Endothelial cell of umbilical vein (primary cell): ENCODE measurements around the gene SLC29A3. TPM values are rescaled to one million over a fixed set of nuclear protein-coding genes. Genes with fewer than 3 reads are reported as not detected.

Source experiments
- BruUV-seq: library from RNA; stranded (reverse); fragments of 400-500 nt; replicated peaks from 2 replicates; lab custom pipeline; 2021; lab: Mats Ljungman, UMichigan
- CTCF ChIA-PET: fragments of 300-600, 350-600 bp; sonication (Branson Sonifier 250); formaldehyde crosslinking; loops from one replicate; lab custom pipeline; 2021; ENCODE audit warnings: antibody characterized with exemption, inconsistent platforms; lab: Charles Lee
- POLR2A ChIA-PET: fragments of 300-600, 350-600 bp; sonication (Branson Sonifier 250); formaldehyde crosslinking; loops from one replicate; lab custom pipeline; 2021; ENCODE audit warnings: antibody characterized with exemption, inconsistent platforms; lab: Charles Lee
- DNase-seq: peaks from one replicate; pipeline ENCODE4 v3.0.0-alpha.2; 2011; ENCODE audit warnings: low read depth, low spot score
- FAIRE-seq: peaks from 2 replicates; lab custom pipeline; 2011; peaks lifted over from hg19 to GRCh38; lab: Jason Lieb, UNC
- H2AFZ ChIP-seq: 2 replicates; pipeline ENCODE4 v1.6.0; 2012; ENCODE audit warnings: low read depth, low read length, control low read depth, inconsistent platforms
- H3K27ac ChIP-seq: 2 replicates; pipeline ENCODE4 v1.5.1; 2011; ENCODE audit warnings: low read depth, mild to moderate bottlenecking, control low read depth, low read length, moderate library complexity; ENCODE audit not compliant: insufficient read depth
- H3K27me3 ChIP-seq, 2 experiments: 2 replicates each; pipeline versions ENCODE4 v1.6.0 to v1.6.1; 2011; ENCODE audit warnings: low read length in 2 of 2, mixed read lengths in 1 of 2; ENCODE audit not compliant: control insufficient read depth in 2 of 2, insufficient read depth in 2 of 2
- H3K36me3 ChIP-seq, 2 experiments: 2 replicates in 1 of 2; 3 replicates in 1 of 2; pipeline ENCODE4 v1.5.1; 2011; ENCODE audit warnings: low read length in 2 of 2, mild to moderate bottlenecking in 1 of 2, moderate library complexity in 1 of 2; ENCODE audit not compliant: control insufficient read depth in 2 of 2, insufficient read depth in 2 of 2; ENCODE audit errors: extremely low read depth in 1 of 2
- H3K4me1 ChIP-seq: 3 replicates; pipeline ENCODE4 v1.5.1; 2011; ENCODE audit warnings: mild to moderate bottlenecking, low read length; ENCODE audit not compliant: control insufficient read depth, insufficient read depth; ENCODE audit errors: extremely low read depth
- H3K4me2 ChIP-seq: 2 replicates; pipeline ENCODE4 v1.6.1; 2011; ENCODE audit warnings: low read length, control low read depth, mixed read lengths; ENCODE audit not compliant: insufficient read depth
- H3K4me3 ChIP-seq, 3 experiments: fragments of 200-600 bp in 1 of 3; sonication (generic), shearing (Covaris generic) in 1 of 3; replicated peaks in 1 of 3; 2 replicates each; pipeline ENCODE4 v1.5.1; 2011 to 2016; ENCODE audit warnings: control low read depth in 3 of 3, low read length in 3 of 3, mild to moderate bottlenecking in 2 of 3, inconsistent platforms in 1 of 3, low read depth in 1 of 3, moderate library complexity in 1 of 3; ENCODE audit not compliant: insufficient read depth in 1 of 3
- H3K79me2 ChIP-seq: 2 replicates; pipeline ENCODE4 v1.6.0; 2012; ENCODE audit warnings: low read length, inconsistent platforms; ENCODE audit not compliant: control insufficient read depth, insufficient read depth
- H3K9ac ChIP-seq: replicated peaks from 2 replicates; pipeline ENCODE3; 2011; ENCODE audit warnings: low read length, control low read depth; ENCODE audit not compliant: insufficient read depth; ENCODE audit errors: extremely low read depth
- H3K9me1 ChIP-seq: replicated peaks from 3 replicates; pipeline ENCODE4 v1.6.0; 2011; ENCODE audit warnings: mild to moderate bottlenecking, low read length; ENCODE audit not compliant: control insufficient read depth, insufficient read depth; ENCODE audit errors: extremely low read depth
- H3K9me3 ChIP-seq: replicated peaks from 2 replicates; pipeline ENCODE4 v1.5.1; 2012; ENCODE audit warnings: low read length, inconsistent platforms; ENCODE audit not compliant: control insufficient read depth, insufficient read depth
- H4K20me1 ChIP-seq: replicated peaks from 2 replicates; pipeline ENCODE3; 2011; ENCODE audit warnings: mild to moderate bottlenecking, low read length; ENCODE audit not compliant: control insufficient read depth, insufficient read depth; ENCODE audit errors: extremely low read depth
- CTCF ChIP-seq, 2 donors: IDR thresholded peaks; 1 replicate in 1 of 2; 2 replicates in 1 of 2; pipeline ENCODE4 v1.5.1; 2011; ENCODE audit warnings: low read length in 2 of 2, mild to moderate bottlenecking in 2 of 2, moderate library complexity in 2 of 2, control low read depth in 1 of 2, inconsistent platforms in 1 of 2, low read depth in 1 of 2; ENCODE audit not compliant: insufficient read depth in 1 of 2; ENCODE audit errors: extremely low read depth in 1 of 2
- FOS ChIP-seq: IDR thresholded peaks from 2 replicates; pipeline ENCODE4 v1.6.1; 2011; ENCODE audit warnings: mild to moderate bottlenecking, low read length, moderate library complexity, borderline replicate concordance; ENCODE audit not compliant: insufficient read depth
- JUN ChIP-seq: IDR thresholded peaks from 2 replicates; pipeline ENCODE4 v1.6.1; 2011; ENCODE audit warnings: borderline replicate concordance, low read depth; ENCODE audit not compliant: insufficient read length, insufficient read depth
- MAX ChIP-seq: IDR thresholded peaks from 2 replicates; pipeline ENCODE4 v1.6.1; 2011; ENCODE audit not compliant: insufficient read depth, insufficient read length
- POLR2AphosphoS5 ChIP-seq: IDR thresholded peaks from 2 replicates; pipeline ENCODE4 v1.6.1; 2012; ENCODE audit warnings: low read depth, mild to moderate bottlenecking, control low read depth, low read length, moderate library complexity; ENCODE audit not compliant: insufficient read depth
- dilution Hi-C: fragments of 300-500 bp; cut with MboI; formaldehyde crosslinking; loops from one replicate; pipeline ENCODE4 v1.15.0; 2019; ENCODE audit warnings: low sequenced_read_pairs; ENCODE audit not compliant: extremely low pct_ligation_motif_present
- intact Hi-C: fragments of 100-400 bp; cut with micrococcal nuclease; formaldehyde crosslinking; loops from one replicate; pipeline ENCODE4 v1.10.0; 2022
- polyA plus RNA-seq, 4 experiments: library from polyadenylated mRNA; depleted of rRNA in 3 of 4; stranded (reverse) in 3 of 4; unstranded in 1 of 4; fragments of >200 nt; gene quantifications; 2 replicates each; pipeline versions ENCODE4 v1.2.1 to v1.2.3, GENCODE V29; 2011 to 2012; ENCODE audit warnings: missing spikeins in 1 of 4
- total RNA-seq: library from RNA; stranded (reverse); gene quantifications from 2 replicates; pipeline ENCODE4 v1.2.3, GENCODE V29; 2021

Gene SLC29A3
- total and polyA plus RNA-seq, 2 donors (not counting 3 experiments of a cell fraction or from before 2014, with no cell fraction given): 5.0 to 9.1 TPM

GRCh38 chr10:71271662-71272055 is 47.4 kb upstream of the SLC29A3 start:
- intact Hi-C loops (loop anchor here (1.0 to 5.0 kb wide), 4 partner anchors 27 to 368 kb away; partner anchors contain the start of gene UNC5B), dilution Hi-C loops (no loop called here)
- TF ChIP-seq MAX (no peak), POLR2AphosphoS5 (no peak), JUN (no peak), CTCF (IDR thresholded peaks at IDR 0.05; ENCODE audit: extremely low read depth in 1 of 2, insufficient read depth in 1 of 2, low read depth in 1 of 2, low read length in 2 of 2) (no peak), FOS (no peak)
- BruUV-seq: no TSS peak
- FAIRE-seq (no peak), DNase-seq (peak; percentile 36)
- Histone ChIP-seq H2AFZ (peak overlapping the region; percentile 60), H3K27me3 (no peaks in the 10 kb centered on the region), H3K9ac (peak overlapping the region; percentile 63), H3K27ac (peak overlapping the region; percentile 82), H4K20me1 (no peaks in the 10 kb centered on the region), H3K36me3 (no peaks in the 10 kb centered on the region), H3K4me2 (no peak overlapping the region), H3K4me3 (no peak overlapping the region), H3K79me2 (no peaks in the 10 kb centered on the region), H3K4me1 (peaks cover 19% of the 10 kb centered on the region), H3K9me1 (no peaks in the 10 kb centered on the region), H3K9me3 (no peaks in the 10 kb centered on the region)
- ChIA-PET CTCF (interaction anchor here (0.8 to 3.9 kb wide), 9 partner anchors 12 to 368 kb away, joined by 3 to 97 read pairs (median 19); partner anchors contain the start of gene UNC5B), POLR2A (no interaction called here)
